GM12874 (cell line): ENCODE measurements around the gene IP6K1.

ENCODE experiments used
- TF ChIP-seq, protein P1 (sequence below): IDR thresholded peaks from 2 replicates; pipeline ENCODE4 v1.5.1; 2011; ENCODE audit warnings: low read depth, mild to moderate bottlenecking, control low read depth, low read length, moderate library complexity; ENCODE audit not compliant: insufficient read depth

IP6K1 gene

DNA sequence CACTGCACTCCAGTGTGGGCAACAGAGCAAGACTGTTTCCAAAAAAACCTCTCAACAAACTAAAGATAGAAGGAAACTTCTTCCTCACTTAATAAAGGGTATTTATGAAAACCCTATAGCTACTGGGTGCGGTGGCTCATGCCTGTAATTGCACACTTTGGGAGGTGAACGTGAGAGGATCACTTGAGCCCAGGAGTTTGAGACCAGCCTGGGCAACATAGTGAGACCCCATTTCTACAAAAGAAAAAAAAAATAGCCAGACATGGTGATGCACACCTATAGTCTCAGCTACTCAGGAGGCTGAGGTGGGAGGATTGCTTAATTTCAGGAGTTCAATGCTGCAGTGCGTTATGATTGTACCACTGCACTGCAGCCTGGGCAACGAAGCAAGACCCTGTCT is 22.4 kb downstream of the IP6K1 start:
- TF ChIP-seq, protein P1, sequence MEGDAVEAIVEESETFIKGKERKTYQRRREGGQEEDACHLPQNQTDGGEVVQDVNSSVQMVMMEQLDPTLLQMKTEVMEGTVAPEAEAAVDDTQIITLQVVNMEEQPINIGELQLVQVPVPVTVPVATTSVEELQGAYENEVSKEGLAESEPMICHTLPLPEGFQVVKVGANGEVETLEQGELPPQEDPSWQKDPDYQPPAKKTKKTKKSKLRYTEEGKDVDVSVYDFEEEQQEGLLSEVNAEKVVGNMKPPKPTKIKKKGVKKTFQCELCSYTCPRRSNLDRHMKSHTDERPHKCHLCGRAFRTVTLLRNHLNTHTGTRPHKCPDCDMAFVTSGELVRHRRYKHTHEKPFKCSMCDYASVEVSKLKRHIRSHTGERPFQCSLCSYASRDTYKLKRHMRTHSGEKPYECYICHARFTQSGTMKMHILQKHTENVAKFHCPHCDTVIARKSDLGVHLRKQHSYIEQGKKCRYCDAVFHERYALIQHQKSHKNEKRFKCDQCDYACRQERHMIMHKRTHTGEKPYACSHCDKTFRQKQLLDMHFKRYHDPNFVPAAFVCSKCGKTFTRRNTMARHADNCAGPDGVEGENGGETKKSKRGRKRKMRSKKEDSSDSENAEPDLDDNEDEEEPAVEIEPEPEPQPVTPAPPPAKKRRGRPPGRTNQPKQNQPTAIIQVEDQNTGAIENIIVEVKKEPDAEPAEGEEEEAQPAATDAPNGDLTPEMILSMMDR = no peak

DNA sequence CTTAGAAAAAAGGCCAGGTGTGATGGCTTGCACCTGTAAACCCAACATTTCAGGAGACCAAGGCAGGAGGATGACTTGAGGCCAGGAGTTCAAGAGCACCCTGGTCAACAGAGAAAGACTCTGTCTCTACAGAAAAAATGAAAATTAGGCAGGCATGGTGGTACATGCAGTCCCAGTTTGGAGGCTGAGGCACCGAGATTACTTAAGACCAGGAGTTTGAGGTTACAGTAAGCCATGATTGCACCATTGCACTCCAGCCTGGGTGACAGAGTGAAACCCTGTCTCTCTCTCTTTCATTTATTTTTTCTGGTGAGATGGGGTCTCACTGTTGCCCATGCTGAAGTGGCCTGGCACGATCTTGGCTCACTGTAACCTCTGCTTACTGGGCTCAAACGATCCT is 24.7 kb downstream of the IP6K1 start:
- TF ChIP-seq, protein P1 = no peak

DNA sequence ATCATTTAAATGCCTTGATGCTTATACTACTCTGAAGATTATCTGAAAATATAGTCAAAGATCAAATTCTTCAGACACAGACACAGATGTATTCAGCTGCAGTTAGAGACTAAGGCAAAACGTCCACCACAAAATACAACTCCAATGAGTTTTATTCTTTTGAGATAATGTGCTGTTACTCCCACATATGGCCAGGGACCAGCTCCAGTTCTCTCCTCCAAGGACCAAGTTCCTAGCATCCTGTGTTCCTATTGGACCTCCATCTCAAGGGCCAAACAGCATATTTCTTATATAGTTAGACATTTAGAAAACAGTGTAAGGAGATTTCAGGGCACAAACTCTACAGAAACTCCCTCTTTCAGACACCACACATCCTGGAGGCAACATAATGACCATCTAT is 27.1 kb downstream of the IP6K1 start:
- TF ChIP-seq, protein P1 = no peak

DNA sequence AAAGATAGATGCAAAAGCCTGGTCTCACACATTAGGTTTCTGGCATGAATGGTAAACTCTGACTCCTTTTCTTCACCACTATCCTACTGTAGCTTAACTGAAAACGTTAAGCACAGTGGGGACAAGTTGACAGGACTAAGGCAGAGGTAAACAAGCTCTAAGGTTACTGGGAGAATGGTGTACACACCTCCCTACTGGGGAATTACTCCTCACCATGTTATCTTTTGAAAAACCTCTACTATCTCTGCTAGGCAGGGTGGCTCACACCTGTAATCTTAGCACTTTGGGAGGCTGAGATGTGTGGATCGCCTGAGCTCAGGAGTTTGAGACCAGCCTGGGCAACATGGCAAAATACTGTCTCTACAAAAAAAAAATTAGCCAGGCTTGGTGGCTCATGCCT is 29.1 kb downstream of the IP6K1 start:
- TF ChIP-seq, protein P1 = no peak

DNA sequence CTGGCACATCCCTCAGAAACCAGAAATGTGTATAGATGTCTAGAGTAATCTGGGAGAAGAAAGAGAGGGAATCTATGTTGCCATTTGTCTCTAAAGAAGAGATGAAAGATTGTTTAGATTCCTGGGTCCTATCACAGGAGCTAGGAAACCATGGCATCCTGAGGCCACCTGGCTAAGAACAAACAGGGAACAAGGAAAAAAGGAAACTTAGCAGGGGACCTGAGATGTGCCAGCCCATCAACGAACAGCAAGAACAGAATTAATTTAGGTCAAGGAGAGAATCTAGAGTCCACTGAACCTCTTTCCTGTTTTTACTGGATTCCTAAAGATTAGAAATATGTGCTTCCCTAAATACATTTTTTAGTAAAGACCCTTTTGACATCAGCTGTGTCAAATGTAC is 30.3 kb downstream of the IP6K1 start:
- TF ChIP-seq, protein P1 = no peak

DNA sequence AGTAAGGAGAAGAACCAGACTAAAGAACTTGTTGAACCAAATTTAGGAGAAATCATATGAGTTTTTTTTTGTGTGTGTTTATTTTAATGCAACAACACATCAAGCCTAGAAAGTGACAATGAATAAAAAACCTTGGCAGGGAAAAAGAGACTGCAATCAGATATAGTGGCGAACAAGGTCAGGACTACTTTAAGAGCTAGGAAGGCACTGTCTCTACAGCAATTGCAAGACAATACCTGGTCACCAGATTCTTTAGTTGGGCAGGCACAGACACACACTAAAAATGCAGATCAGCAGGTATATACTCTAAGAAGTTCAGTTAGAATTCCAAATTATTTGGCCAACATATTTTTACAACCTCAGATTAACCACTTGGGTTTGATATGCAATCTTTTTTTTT is 31.8 kb downstream of the IP6K1 start:
- TF ChIP-seq, protein P1 = no peak

DNA sequence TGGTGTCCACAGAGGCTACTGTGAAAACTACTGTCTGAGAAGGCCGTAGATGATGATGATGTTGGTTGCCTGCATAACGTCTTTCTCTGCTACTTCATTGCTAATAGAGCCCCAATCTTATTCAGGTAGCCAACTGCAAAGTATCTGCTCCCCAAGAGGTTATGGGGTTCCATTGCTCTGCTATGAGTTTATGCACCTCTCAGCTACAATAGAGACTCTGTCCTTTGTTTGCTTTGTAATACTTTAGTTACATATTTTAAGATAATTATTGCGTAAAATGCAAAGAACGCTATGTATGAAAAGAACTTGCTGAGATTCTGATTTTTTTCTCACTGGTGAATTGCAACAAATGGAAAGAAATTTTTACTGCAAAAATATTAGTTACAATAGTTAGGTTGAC is 34.8 kb downstream of the IP6K1 start:
- TF ChIP-seq, protein P1 = no peak

DNA sequence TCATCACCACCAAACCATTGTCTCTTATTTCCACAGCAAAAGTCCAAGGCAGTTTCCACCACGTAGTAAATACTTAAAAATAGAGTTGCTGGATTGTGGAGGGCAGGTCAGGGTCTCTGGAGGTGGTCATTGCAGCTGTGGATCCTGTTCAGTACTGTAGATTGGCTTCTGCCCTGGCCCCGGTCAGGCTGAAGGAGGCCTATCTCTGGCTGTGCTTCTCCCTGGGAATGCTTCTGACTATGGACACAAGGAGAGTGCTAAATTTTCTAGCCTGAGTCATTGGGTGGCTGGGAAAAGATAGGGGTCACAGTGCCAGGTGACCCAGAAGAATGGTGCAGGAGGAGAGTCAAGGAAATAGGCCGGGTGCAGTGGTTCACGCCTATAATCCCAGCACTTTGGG is 36.3 kb downstream of the IP6K1 start:
- TF ChIP-seq, protein P1 = no peak
